ENCODE data around the gene ASAP3.

The ASAP3 gene

GRCh38 chr1:23461050-23461449, 22.9 kb downstream of the ASAP3 start:
- no peak overlapping the region for H3K4me2 ChIP-seq (ENCODE audit: low read length)
- no peaks in the 10 kb centered on the region for H3K79me2 ChIP-seq (ENCODE audit: control insufficient read depth, low read length)
- H3K4me1 ChIP-seq (ENCODE audit: control insufficient read depth, low read length), result no peaks in the 10 kb centered on the region

GRCh38 chr1:23460519-23460918, 23.5 kb downstream of the ASAP3 start:
- Histone ChIP-seq H3F3A (ENCODE audit: control insufficient read depth, insufficient read depth) (no peaks in the 10 kb centered on the region), H3K9me3 (ENCODE audit: control insufficient read depth, insufficient read depth, low read length) (no peaks in the 10 kb centered on the region), H3K27me3 (ENCODE audit: control insufficient read depth, low read length) (no peaks in the 10 kb centered on the region), H3K36me3 (ENCODE audit: control insufficient read depth, low read length) (no peaks in the 10 kb centered on the region), H3K79me2 (ENCODE audit: control insufficient read depth, low read length) (no peaks in the 10 kb centered on the region), H3K9me2 (replicated peaks; ENCODE audit: control insufficient read depth, low read length) (no peaks in the 10 kb centered on the region), H4K20me1 (ENCODE audit: control insufficient read depth, insufficient read depth, low read depth, low read length) (no peaks in the 10 kb centered on the region), H3K27ac (ENCODE audit: low read depth, low read length) (no peak overlapping the region), H3K4me2 (ENCODE audit: low read length) (no peak overlapping the region), H3K4me3 (ENCODE audit: low read length) (no peak overlapping the region), H3K4me1 (ENCODE audit: control insufficient read depth, low read length) (no peaks in the 10 kb centered on the region)
- TF ChIP-seq EZH2phosphoT487 (IDR thresholded peaks at IDR 0.05; ENCODE audit: borderline replicate concordance, low read length) (no peak), CTCF (IDR thresholded peaks at IDR 0.05; ENCODE audit: low read depth, low read length, poor library complexity, severe bottlenecking) (no peak)

More at GRCh38 chr1:23461050-23461449, 22.9 kb downstream of the ASAP3 start:
- H3K27me3 ChIP-seq (ENCODE audit: control insufficient read depth, low read length), result no peaks in the 10 kb centered on the region
- TF ChIP-seq CTCF (IDR thresholded peaks at IDR 0.05; ENCODE audit: low read depth, low read length, poor library complexity, severe bottlenecking) (no peak), EZH2phosphoT487 (IDR thresholded peaks at IDR 0.05; ENCODE audit: borderline replicate concordance, low read length) (no peak)
- no peaks in the 10 kb centered on the region for H3F3A ChIP-seq (ENCODE audit: control insufficient read depth, insufficient read depth)
- H3K36me3 ChIP-seq (ENCODE audit: control insufficient read depth, low read length), result no peaks in the 10 kb centered on the region
- no peak overlapping the region for H3K4me3 ChIP-seq (ENCODE audit: low read length)
- H3K9me3 ChIP-seq (ENCODE audit: control insufficient read depth, insufficient read depth, low read length), result no peaks in the 10 kb centered on the region
- no peak overlapping the region for H3K27ac ChIP-seq (ENCODE audit: low read depth, low read length)
- H3K9me2 ChIP-seq (replicated peaks; ENCODE audit: control insufficient read depth, low read length), result no peaks in the 10 kb centered on the region
- no peaks in the 10 kb centered on the region for H4K20me1 ChIP-seq (ENCODE audit: control insufficient read depth, insufficient read depth, low read depth, low read length)

- Histone ChIP-seq H3K79me2 (ENCODE audit: control insufficient read depth, low read length) (no peaks in the 10 kb centered on the region), H3K27me3 (ENCODE audit: control insufficient read depth, low read length) (no peaks in the 10 kb centered on the region), H3K9me2 (replicated peaks; ENCODE audit: control insufficient read depth, low read length) (no peaks in the 10 kb centered on the region), H3K4me3 (ENCODE audit: low read length) (no peak overlapping the region), H3F3A (ENCODE audit: control insufficient read depth, insufficient read depth) (no peaks in the 10 kb centered on the region), H3K4me2 (ENCODE audit: low read length) (no peak overlapping the region), H3K4me1 (ENCODE audit: control insufficient read depth, low read length) (no peaks in the 10 kb centered on the region), H4K20me1 (ENCODE audit: control insufficient read depth, insufficient read depth, low read depth, low read length) (no peaks in the 10 kb centered on the region), H3K9me3 (ENCODE audit: control insufficient read depth, insufficient read depth, low read length) (no peaks in the 10 kb centered on the region), H3K27ac (ENCODE audit: low read depth, low read length) (no peak overlapping the region), H3K36me3 (ENCODE audit: control insufficient read depth, low read length) (no peaks in the 10 kb centered on the region)
- TF ChIP-seq EZH2phosphoT487 (IDR thresholded peaks at IDR 0.05; ENCODE audit: borderline replicate concordance, low read length) (no peak), CTCF (IDR thresholded peaks at IDR 0.05; ENCODE audit: low read depth, low read length, poor library complexity, severe bottlenecking) (no peak)
These were observed 24.6 kb downstream of the ASAP3 start for GRCh38 chr1:23459338-23459757.
